Effector memory CD8-positive, alpha-beta T cell (primary cell): ENCODE data around the gene S100A1.
"Not testable (repeated sequence)": the region's sequence is repeated elsewhere in the genome, so short reads cannot be mapped to it uniquely, and the experiment has no call there.

Experiments
- ATAC-seq: fragments of 150-1000 bp; cut with Tn5 transposase; replicated peaks from 2 replicates; pipeline ENCODE4 v1.10.0; 2021; ENCODE audit warnings: mild to moderate bottlenecking, moderate library complexity
- DNase-seq, 3 experiments: peaks; one replicate each; pipeline ENCODE4 v3.0.0; 2021
- H3K27ac Mint-ChIP-seq, 2 donors: one replicate each; pipeline ENCODE4 v1.8.0; 2022; ENCODE audit warnings: mild to moderate bottlenecking in 2 of 2, mixed read lengths in 2 of 2, moderate library complexity in 2 of 2
- H3K27me3 Mint-ChIP-seq, 2 donors: one replicate each; pipeline ENCODE4 v1.8.0; 2022; ENCODE audit warnings: mixed read lengths in 2 of 2
- H3K36me3 Mint-ChIP-seq: one replicate; pipeline ENCODE4 v1.8.0; 2022; ENCODE audit warnings: mild to moderate bottlenecking, moderate library complexity, mixed read lengths; ENCODE audit not compliant: insufficient read depth
- H3K4me1 Mint-ChIP-seq, 2 donors: one replicate each; pipeline ENCODE4 v1.8.0; 2022; ENCODE audit warnings: low read depth in 2 of 2, mixed read lengths in 2 of 2
- H3K4me3 Mint-ChIP-seq, 2 donors: one replicate each; pipeline ENCODE4 v1.8.0; 2022; ENCODE audit warnings: mild to moderate bottlenecking in 2 of 2, mixed read lengths in 2 of 2, moderate library complexity in 2 of 2
- H3K9me3 Mint-ChIP-seq, 2 donors: one replicate each; pipeline ENCODE4 v1.8.0; 2022; ENCODE audit warnings: mixed read lengths in 2 of 2
- total RNA-seq, 9 experiments: gene quantifications; one replicate each; lab custom pipeline; 2026; lab: John Stamatoyannopoulos, UW

Gene S100A1
- total RNA-seq = 0 to 0.10 (median 0) reads per million in 9 experiments

GRCh38 chr1:153627715-153628626 is at the start of gene S100A1:
Gene S100A1 (plus strand): TSS chr1:153628434. CDS start chr1:153630522, 2,088 bp downstream.
- Mint-ChIP-seq H3K4me3 (no peak within 1 kb of the TSS), H3K4me1 (peaks cover under 1 to 9% of the 10 kb centered on the region in 2 donors), H3K36me3 (peaks cover 9% of the 10 kb centered on the region), H3K9me3 (no peaks in the 10 kb centered on the region), H3K27ac (peak within 1 kb of the TSS in 1 of 2 donors; percentile 62), H3K27me3 (peaks cover 0 to 12% of the 10 kb centered on the region in 2 donors)
- DNase-seq (no peak), ATAC-seq (no peak)

- H3K27ac Mint-ChIP-seq = no peak overlapping the region
- ATAC-seq (no peak), DNase-seq (no peak)
- no peaks in the 10 kb centered on the region for H3K4me1 Mint-ChIP-seq
- H3K9me3 Mint-ChIP-seq = no peaks in the 10 kb centered on the region
- peaks cover 4% of the 10 kb centered on the region for H3K36me3 Mint-ChIP-seq
- peaks cover 21 to 32% of the 10 kb centered on the region in 2 donors for H3K27me3 Mint-ChIP-seq
- no peak overlapping the region for H3K4me3 Mint-ChIP-seq
These were observed 49.7 kb upstream of the S100A1 start for GRCh38 chr1:153578490-153578889.

- DNase-seq = no peak
- Mint-ChIP-seq H3K4me3 (no peak overlapping the region), H3K27me3 (peaks cover 24 to 35% of the 10 kb centered on the region in 2 donors), H3K27ac (no peak overlapping the region), H3K4me1 (no peaks in the 10 kb centered on the region), H3K9me3 (no peaks in the 10 kb centered on the region), H3K36me3 (peaks cover 4% of the 10 kb centered on the region)
- ATAC-seq = no peak
These were observed 49.3 kb upstream of the S100A1 start for GRCh38 chr1:153578936-153579335.

DNA sequence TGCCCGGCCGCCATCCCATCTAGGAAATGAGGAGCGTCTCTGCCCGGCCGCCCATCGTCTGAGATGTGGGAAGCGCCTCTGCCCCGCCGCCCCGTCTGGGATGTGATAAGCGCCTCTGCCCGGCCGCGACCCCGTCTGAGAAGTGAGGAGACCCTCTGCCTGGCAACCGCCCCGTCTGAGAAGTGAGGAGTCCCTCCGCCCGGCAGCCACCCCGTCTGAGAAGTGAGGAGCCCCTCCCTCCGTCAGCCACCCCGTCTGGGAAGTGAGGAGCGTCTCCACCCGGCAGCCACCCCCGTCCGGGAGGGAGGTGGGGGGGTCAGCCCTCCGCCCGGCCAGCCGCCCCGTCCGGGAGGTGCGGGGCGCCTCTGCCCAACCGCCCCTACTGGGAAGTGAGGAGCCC is 45.4 kb upstream of the S100A1 start:
- H3K36me3 Mint-ChIP-seq, H3K4me3 Mint-ChIP-seq, H3K9me3 Mint-ChIP-seq, H3K4me1 Mint-ChIP-seq, ATAC-seq, DNase-seq, H3K27ac Mint-ChIP-seq: not testable (repeated sequence)
- peaks cover 34 to 45% of the 10 kb centered on the region in 2 donors for H3K27me3 Mint-ChIP-seq

- ATAC-seq, H3K4me1 Mint-ChIP-seq, DNase-seq, H3K9me3 Mint-ChIP-seq, H3K27ac Mint-ChIP-seq, H3K36me3 Mint-ChIP-seq, H3K4me3 Mint-ChIP-seq: not testable (repeated sequence)
- H3K27me3 Mint-ChIP-seq = peaks cover 28 to 38% of the 10 kb centered on the region in 2 donors
These were observed 44.7 kb upstream of the S100A1 start for GRCh38 chr1:153583514-153583913.

GRCh38 chr1:153583976-153584375 is 44.3 kb upstream of the S100A1 start:
- Mint-ChIP-seq H3K4me1 (no peaks in the 10 kb centered on the region), H3K9me3 (no peaks in the 10 kb centered on the region), H3K36me3 (no peaks in the 10 kb centered on the region), H3K27ac (no peak overlapping the region), H3K4me3 (no peak overlapping the region), H3K27me3 (peaks cover 23 to 34% of the 10 kb centered on the region in 2 donors)
- DNase-seq (no peak), ATAC-seq (no peak)

GRCh38 chr1:153585006-153585405 is 43.2 kb upstream of the S100A1 start:
- ATAC-seq = no peak
- DNase-seq = no peak

DNA sequence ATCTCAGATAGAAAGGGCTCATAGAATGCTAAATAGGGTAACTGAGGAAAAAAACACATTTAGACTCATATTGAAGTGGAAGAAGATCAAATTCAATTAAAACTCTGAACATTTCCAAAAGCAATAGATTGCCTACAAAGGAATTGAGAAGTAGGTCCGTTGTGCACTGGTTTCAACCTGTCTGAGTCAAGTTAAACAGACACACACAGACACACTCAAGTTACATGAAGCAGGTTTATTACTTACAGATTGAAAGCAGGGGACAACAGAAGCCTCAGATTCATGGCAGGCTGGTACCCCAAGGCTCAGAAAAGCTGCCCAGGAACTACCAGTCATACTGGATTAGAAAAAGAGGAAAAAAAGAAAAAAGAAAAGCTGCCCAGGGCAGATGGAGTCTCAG is 41.9 kb upstream of the S100A1 start:
- H3K36me3 Mint-ChIP-seq = no peaks in the 10 kb centered on the region
- DNase-seq (no peak), ATAC-seq (no peak)
- no peak overlapping the region for H3K27ac Mint-ChIP-seq
- no peaks in the 10 kb centered on the region for H3K9me3 Mint-ChIP-seq
- H3K4me1 Mint-ChIP-seq = no peaks in the 10 kb centered on the region
- peaks cover 18 to 28% of the 10 kb centered on the region in 2 donors for H3K27me3 Mint-ChIP-seq
- H3K4me3 Mint-ChIP-seq = no peak overlapping the region

More at GRCh38 chr1:153585006-153585405, 43.2 kb upstream of the S100A1 start:
- Mint-ChIP-seq H3K4me3 (no peak overlapping the region), H3K36me3 (no peaks in the 10 kb centered on the region), H3K9me3 (no peaks in the 10 kb centered on the region), H3K4me1 (no peaks in the 10 kb centered on the region), H3K27ac (no peak overlapping the region), H3K27me3 (peaks cover 18 to 28% of the 10 kb centered on the region in 2 donors)

DNA sequence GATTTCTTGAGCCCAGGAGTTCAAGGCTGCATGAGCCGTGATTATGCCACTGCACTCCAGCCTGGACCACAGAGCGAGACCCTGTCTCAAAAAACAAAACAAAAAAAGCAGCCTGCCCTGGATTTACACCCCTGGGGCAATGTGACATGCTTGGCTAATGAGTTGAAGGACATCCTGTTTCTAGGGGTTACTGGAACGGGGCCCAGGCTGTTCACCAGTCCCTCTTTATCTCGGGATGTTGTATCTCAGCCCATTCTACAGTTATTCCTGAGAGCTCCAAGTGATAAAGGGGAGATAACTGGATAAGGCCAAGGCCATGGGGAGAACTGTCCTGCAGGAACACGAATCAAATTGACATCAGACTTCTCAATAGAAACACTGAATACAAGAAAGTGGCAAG is 40.9 kb upstream of the S100A1 start:
- peaks cover 18 to 28% of the 10 kb centered on the region in 2 donors for H3K27me3 Mint-ChIP-seq
- no peak overlapping the region for H3K4me3 Mint-ChIP-seq
- H3K4me1 Mint-ChIP-seq = no peaks in the 10 kb centered on the region
- ATAC-seq (no peak), DNase-seq (no peak)
- no peak overlapping the region for H3K27ac Mint-ChIP-seq
- H3K36me3 Mint-ChIP-seq = no peaks in the 10 kb centered on the region
- H3K9me3 Mint-ChIP-seq = no peaks in the 10 kb centered on the region

- H3K27ac Mint-ChIP-seq, DNase-seq, H3K36me3 Mint-ChIP-seq, ATAC-seq, H3K4me3 Mint-ChIP-seq, H3K4me1 Mint-ChIP-seq, H3K9me3 Mint-ChIP-seq: not testable (repeated sequence)
- peaks cover 18 to 28% of the 10 kb centered on the region in 2 donors for H3K27me3 Mint-ChIP-seq
These were observed 40.2 kb upstream of the S100A1 start for GRCh38 chr1:153588033-153588432.

- peaks cover 18 to 28% of the 10 kb centered on the region in 2 donors for H3K27me3 Mint-ChIP-seq
- H3K9me3 Mint-ChIP-seq = no peaks in the 10 kb centered on the region
- H3K27ac Mint-ChIP-seq = no peak overlapping the region
These were observed 39.8 kb upstream of the S100A1 start for GRCh38 chr1:153588482-153588881.

DNA sequence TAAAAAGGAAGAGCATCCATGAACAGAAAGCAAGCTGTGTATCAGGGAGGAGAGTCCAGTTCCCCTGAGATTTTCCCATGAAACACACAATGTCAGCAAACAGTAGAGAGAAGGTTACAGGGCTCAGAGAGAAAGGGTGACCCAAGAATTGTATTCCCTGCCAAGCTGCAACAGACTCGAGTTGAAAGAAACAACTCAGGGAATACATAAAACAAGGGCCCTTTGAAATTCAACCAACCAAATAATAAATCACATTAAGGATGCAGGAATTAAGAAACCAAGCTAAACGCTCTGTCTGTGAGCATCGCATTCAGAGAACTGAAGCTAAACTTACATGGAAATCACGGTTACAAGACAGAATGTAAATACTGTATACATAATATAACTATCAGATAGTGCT is 35.5 kb upstream of the S100A1 start:
- H3K36me3 Mint-ChIP-seq = peaks cover 2% of the 10 kb centered on the region
- H3K27ac Mint-ChIP-seq = no peak overlapping the region
- no peaks in the 10 kb centered on the region for H3K4me1 Mint-ChIP-seq
- DNase-seq = no peak
- H3K27me3 Mint-ChIP-seq = no peaks in the 10 kb centered on the region
- ATAC-seq = no peak
- H3K4me3 Mint-ChIP-seq = no peak overlapping the region
- no peaks in the 10 kb centered on the region for H3K9me3 Mint-ChIP-seq

More at GRCh38 chr1:153588482-153588881, 39.8 kb upstream of the S100A1 start:
- no peaks in the 10 kb centered on the region for H3K36me3 Mint-ChIP-seq
- no peaks in the 10 kb centered on the region for H3K4me1 Mint-ChIP-seq
- ATAC-seq (no peak), DNase-seq (no peak)
- H3K4me3 Mint-ChIP-seq = no peak overlapping the region

- Mint-ChIP-seq H3K27me3 (no peaks in the 10 kb centered on the region), H3K27ac (peak overlapping the region in 1 of 2 donors; percentile 56), H3K4me1 (peaks cover 0 to 2% of the 10 kb centered on the region in 2 donors), H3K4me3 (no peak overlapping the region), H3K36me3 (peaks cover 2% of the 10 kb centered on the region), H3K9me3 (no peaks in the 10 kb centered on the region)
- DNase-seq = no peak
- peak; percentile 33 for ATAC-seq
These were observed 31.0 kb upstream of the S100A1 start for GRCh38 chr1:153597206-153597605.
